ENCODE data around the gene SLC35C1. TPM values are rescaled to one million over a fixed set of nuclear protein-coding genes. Genes with fewer than 3 reads are reported as not detected.

The SLC35C1 gene
- total and polyA plus RNA-seq, 9 of the 15 experiments (the other 6 are each of a cell fraction or from before 2014, with no cell fraction given) = 0.65 to 13.1 (median 2.4) TPM

- Histone ChIP-seq H3K9me1 (ENCODE audit: control insufficient read depth, insufficient read depth, low read length) (no peaks in the 10 kb centered on the region), H2AFZ (ENCODE audit: low read depth, low read length) (no peak overlapping the region), H3K36me3 (ENCODE audit: control insufficient read depth, insufficient read depth, low read length) (peaks cover 4% of the 10 kb centered on the region; the same call in 1 of the 3 replicates), H3K79me2 (ENCODE audit: control insufficient read depth, insufficient read depth, low read length) (no peaks in the 10 kb centered on the region), H3K4me2 (ENCODE audit: insufficient read depth, low read length) (no peak overlapping the region), H3K27ac (ENCODE audit: extremely low read depth, low read depth, low read length) (no peak overlapping the region), H3K27me3 (ENCODE audit: control insufficient read depth in 2 of 2, insufficient read depth in 2 of 2, low read length in 2 of 2) (no peaks in the 10 kb centered on the region), H3K4me1 (replicated peaks in 1 of 2; ENCODE audit: control insufficient read depth in 2 of 2, insufficient read depth in 2 of 2, low read length in 2 of 2) (peaks cover 0 to 4% of the 10 kb centered on the region in 2 experiments; a peak in 2 of 5 replicates), H3K4me3 (no peak overlapping the region), H3K9ac (ENCODE audit: insufficient read depth in 1 of 2, low read depth in 2 of 2, low read length in 2 of 2) (no peak overlapping the region), H3K9me3 (replicated peaks; ENCODE audit: control insufficient read depth, insufficient read depth, low read depth, low read length) (no peaks in the 10 kb centered on the region), H4K20me1 (replicated peaks; ENCODE audit: control insufficient read depth, insufficient read depth, low read length) (no peaks in the 10 kb centered on the region)
- intact Hi-C loops (cut with micrococcal nuclease) = no loop called here
- ATAC-seq (no peak), DNase-seq (ENCODE audit: extremely low read depth in 1 of 4, low spot score in 3 of 4) (no peak), FAIRE-seq (no peak)
- no peak for TF ChIP-seq CEBPG (CRISPR knock-in tag; IDR thresholded peaks at IDR 0.05)
- TF ChIP-seq CEBPG (tag; conservative IDR thresholded peaks at IDR 0.05 in 1 of 2, IDR thresholded peaks at IDR 0.05 in 1 of 2) = no peak
- TF ChIP-seq BMI1 (IDR thresholded peaks at IDR 0.05; ENCODE audit: low read length) = no peak
- no peak for TF ChIP-seq EGR1 (conservative IDR thresholded peaks at IDR 0.05)
- TF ChIP-seq, protein P1, sequence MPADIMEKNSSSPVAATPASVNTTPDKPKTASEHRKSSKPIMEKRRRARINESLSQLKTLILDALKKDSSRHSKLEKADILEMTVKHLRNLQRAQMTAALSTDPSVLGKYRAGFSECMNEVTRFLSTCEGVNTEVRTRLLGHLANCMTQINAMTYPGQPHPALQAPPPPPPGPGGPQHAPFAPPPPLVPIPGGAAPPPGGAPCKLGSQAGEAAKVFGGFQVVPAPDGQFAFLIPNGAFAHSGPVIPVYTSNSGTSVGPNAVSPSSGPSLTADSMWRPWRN (IDR thresholded peaks at IDR 0.05; ENCODE audit: low read depth) = no peak
- TF ChIP-seq RBM25 (IDR thresholded peaks at IDR 0.05; ENCODE audit: low read depth, low read length, severe bottlenecking) = peak; percentile 59
- TF ChIP-seq DDX20 (tag; IDR thresholded peaks at IDR 0.05; ENCODE audit: low read depth) = no peak
- TF ChIP-seq KDM1A (IDR thresholded peaks at IDR 0.05) = peak; percentile 9 to 51; a peak in 2 of 4 replicates
- TF ChIP-seq HDAC8 (tag; IDR thresholded peaks at IDR 0.05) = no peak
- TF ChIP-seq RCOR1 (IDR thresholded peaks at IDR 0.05; ENCODE audit: borderline replicate concordance in 1 of 2, low read depth in 2 of 2, low read length in 2 of 2) = no peak
- TF ChIP-seq ESRRA (IDR thresholded peaks at IDR 0.05; ENCODE audit: borderline replicate concordance, low read depth) = peak; percentile 69
- no peak for TF ChIP-seq ZNF253 (CRISPR knock-in tag; conservative IDR thresholded peaks at IDR 0.05)
- no peak for TF ChIP-seq ZNF217 (CRISPR knock-in tag; IDR thresholded peaks at IDR 0.05)
- 0 out of 2 replicates have a peak, but pooled peaks have one; percentile 55 for TF ChIP-seq BCOR (IDR thresholded peaks at IDR 0.05)
- TF ChIP-seq SPI1 (IDR thresholded peaks at IDR 0.05; ENCODE audit: borderline replicate concordance, low read depth, low read length) = peak; percentile 51; the same call in 1 of the 2 replicates
- BruUV-seq (replicated peaks) = no TSS peak
- in situ Hi-C loops (cut with MboI) = no loop called here
- ChIA-PET CTCF (ENCODE audit: low intra/inter-chr PET ratio) (no interaction called here), POLR2A (interaction anchor here (0.9 to 1.4 kb wide), 5 partner anchors 8 to 30 kb away, joined by 3 to 4 read pairs (median 3); partner anchors contain the start of gene CRY2)
- WGBS (ENCODE audit: insufficient coverage, low coverage, missing lambda C conversion rate) = 35% methylated on average over 6 of the region's 7 CpGs
These were observed 12.2 kb downstream of the SLC35C1 start for GRCh38 chr11:45817191-45817590.

Measured in K562 (cell line).